Measurements from ENCODE around the gene KIR3DL2. TPM values are rescaled to one million over a fixed set of nuclear protein-coding genes. Genes with fewer than 3 reads are reported as not detected.

The KIR3DL2 gene
- total and polyA plus RNA-seq, 2 experiments from 2014 or later = not detected

DNA sequence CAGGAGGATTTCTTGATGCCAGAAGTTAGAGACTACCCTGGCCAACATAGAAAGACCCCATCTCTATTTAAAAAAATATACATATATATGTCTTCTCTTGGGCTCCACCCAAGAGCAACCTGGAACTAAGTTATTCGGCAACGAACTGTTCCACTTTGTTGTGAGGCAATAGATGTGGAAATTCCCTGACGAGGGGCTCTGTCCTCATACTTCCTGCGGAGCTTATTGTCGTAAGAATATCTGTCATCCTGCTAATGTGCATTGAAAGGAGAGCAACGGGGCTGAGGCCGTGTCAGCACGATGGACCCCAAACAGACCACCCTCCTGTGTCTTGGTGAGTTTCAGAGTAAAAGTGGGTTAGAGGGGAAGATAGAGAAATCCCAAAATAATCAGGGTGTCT is 23.7 kb downstream of the KIR3DL2 start, which contains the start of gene FCAR:
Gene FCAR (plus strand): TSS at position 246 of the 400 bp plus-strand sequence. CDS start 55 bp downstream, at position 301.
- peaks cover 76% of the 10 kb centered on the region for H3K9me3 Mint-ChIP-seq
- peaks cover 22% of the 10 kb centered on the region for H3K4me1 ChIP-seq (ENCODE audit: insufficient read depth)
- ATAC-seq (no peak), DNase-seq (ENCODE audit: low spot score) (no peak)
- no peaks in the 10 kb centered on the region for H4K20me1 ChIP-seq (replicated peaks; ENCODE audit: insufficient read depth)
- no peak within 1 kb of the TSS for H3K4me3 Mint-ChIP-seq
- H3K79me2 ChIP-seq (replicated peaks; ENCODE audit: insufficient read depth) = no peaks in the 10 kb centered on the region
- H3K9me2 ChIP-seq (ENCODE audit: insufficient read depth) = no peaks in the 10 kb centered on the region
- H3K36me3 Mint-ChIP-seq (ENCODE audit: low read depth) = peaks cover 10% of the 10 kb centered on the region; the same call in 1 of the 3 replicates
- H3K27me3 Mint-ChIP-seq (ENCODE audit: insufficient read depth, low read depth, poor library complexity) = no peaks in the 10 kb centered on the region
- H3K27ac Mint-ChIP-seq = no peak within 1 kb of the TSS
- H3F3A ChIP-seq (replicated peaks; ENCODE audit: low read depth) = no peaks in the 10 kb centered on the region; the same call in 1 of the 2 replicates
- H3K4me2 ChIP-seq = no peak within 1 kb of the TSS
- H3K27ac ChIP-seq (ENCODE audit: low read depth) = no peak within 1 kb of the TSS
- H3K4me1 Mint-ChIP-seq = no peaks in the 10 kb centered on the region
- no peak within 1 kb of the TSS for H2AFZ ChIP-seq
- H3K36me3 ChIP-seq (ENCODE audit: insufficient read depth) = no peaks in the 10 kb centered on the region
- TF ChIP-seq POLR2AphosphoS5 (IDR thresholded peaks at IDR 0.05; ENCODE audit: low read depth) = no peak
- TF ChIP-seq STAT1 (IDR thresholded peaks at IDR 0.05; ENCODE audit: unreplicated experiment) = no peak
- TF ChIP-seq, protein P1, sequence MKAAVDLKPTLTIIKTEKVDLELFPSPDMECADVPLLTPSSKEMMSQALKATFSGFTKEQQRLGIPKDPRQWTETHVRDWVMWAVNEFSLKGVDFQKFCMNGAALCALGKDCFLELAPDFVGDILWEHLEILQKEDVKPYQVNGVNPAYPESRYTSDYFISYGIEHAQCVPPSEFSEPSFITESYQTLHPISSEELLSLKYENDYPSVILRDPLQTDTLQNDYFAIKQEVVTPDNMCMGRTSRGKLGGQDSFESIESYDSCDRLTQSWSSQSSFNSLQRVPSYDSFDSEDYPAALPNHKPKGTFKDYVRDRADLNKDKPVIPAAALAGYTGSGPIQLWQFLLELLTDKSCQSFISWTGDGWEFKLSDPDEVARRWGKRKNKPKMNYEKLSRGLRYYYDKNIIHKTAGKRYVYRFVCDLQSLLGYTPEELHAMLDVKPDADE (IDR thresholded peaks at IDR 0.05) = no peak
- no peak for TF ChIP-seq CREB1 (CRISPR knock-in tag; IDR thresholded peaks at IDR 0.05; ENCODE audit: low read depth)
- no peak for TF ChIP-seq EZH2phosphoT487 (IDR thresholded peaks at IDR 0.05; ENCODE audit: unreplicated experiment)
- no peak for TF ChIP-seq ZNF331 (CRISPR knock-in tag; IDR thresholded peaks at IDR 0.05; ENCODE audit: low read depth)
- no peak for TF ChIP-seq CTCF (conservative IDR thresholded peaks at IDR 0.05; ENCODE audit: low read depth in 2 of 2)
- TF ChIP-seq EZH2 (IDR thresholded peaks at IDR 0.05; ENCODE audit: low read depth, unreplicated experiment) = no peak
- no peak for TF ChIP-seq ZNF114 (CRISPR knock-in tag; IDR thresholded peaks at IDR 0.05)
- no peak for TF ChIP-seq JUNB (IDR thresholded peaks at IDR 0.05; ENCODE audit: unreplicated experiment)
- TF ChIP-seq NANOG (IDR thresholded peaks at IDR 0.05; ENCODE audit: borderline replicate concordance) = no peak
- TF ChIP-seq ZNF462 (CRISPR knock-in tag; IDR thresholded peaks at IDR 0.05) = no peak
- TF ChIP-seq REST (IDR thresholded peaks at IDR 0.05; ENCODE audit: unreplicated experiment) = no peak
- no peaks in the 10 kb centered on the region for H3K27me3 ChIP-seq (ENCODE audit: insufficient read depth)
- no peak within 1 kb of the TSS for H3K4me3 ChIP-seq
